SU-DHL-6 (cell line): ENCODE measurements around the gene CDIP1.

Experiments
- H2AFZ ChIP-seq: fragments of 200-600 bp; sonication (generic); 2 replicates; pipeline ENCODE4 v1.6.1; 2014; ENCODE audit warnings: low read depth, mild to moderate bottlenecking, moderate library complexity, mixed read lengths, antibody characterized with exemption, low read length; ENCODE audit not compliant: severe bottlenecking
- H3F3A ChIP-seq: fragments of 200-600 bp; shearing (Covaris generic); 2 replicates; pipeline ENCODE4 v1.6.0; 2016; ENCODE audit warnings: antibody characterized with exemption, mild to moderate bottlenecking; ENCODE audit not compliant: insufficient read depth
- H3K27ac ChIP-seq: fragments of 200-600 bp; sonication (generic); 2 replicates; pipeline ENCODE4 v1.5.1; 2016; ENCODE audit warnings: low read depth, mild to moderate bottlenecking, low read length, moderate library complexity, mixed read lengths
- H3K27me3 ChIP-seq: fragments of 200-600 bp; sonication (generic), shearing (Covaris generic); 2 replicates; pipeline ENCODE4 v1.6.0; 2014; ENCODE audit warnings: mild to moderate bottlenecking, low read length
- H3K36me3 ChIP-seq: fragments of 200-600 bp; sonication (generic); 2 replicates; pipeline ENCODE4 v1.6.1; 2014; ENCODE audit warnings: mild to moderate bottlenecking, low read length, mixed read lengths
- H3K4me2 ChIP-seq: fragments of 300-600, 200-600 bp; shearing (Covaris generic), sonication (generic); 2 replicates; pipeline ENCODE4 v1.6.0; 2014; ENCODE audit warnings: low read length, low read depth, mild to moderate bottlenecking; ENCODE audit not compliant: poor library complexity, severe bottlenecking
- H3K4me3 ChIP-seq: fragments of 200-600 bp; sonication (generic); 2 replicates; pipeline ENCODE4 v1.5.1; 2014; ENCODE audit warnings: antibody characterized with exemption, low read length, mild to moderate bottlenecking, mixed read lengths; ENCODE audit not compliant: insufficient read depth, poor library complexity, severe bottlenecking
- H3K79me2 ChIP-seq: fragments of 200-600 bp; sonication (generic); 2 replicates; pipeline ENCODE4 v1.6.1; 2014; ENCODE audit warnings: mild to moderate bottlenecking, low read length, moderate library complexity; ENCODE audit not compliant: insufficient read depth
- H3K9ac ChIP-seq: fragments of 200-600 bp; sonication (generic); 2 replicates; pipeline ENCODE4 v1.7.0; 2014; ENCODE audit warnings: mild to moderate bottlenecking, low read length
- H3K9me2 ChIP-seq: fragments of 200-600 bp; sonication (generic); replicated peaks from 2 replicates; pipeline ENCODE4 v1.6.1; 2014; ENCODE audit warnings: low read length; ENCODE audit not compliant: insufficient read depth
- H3K9me3 ChIP-seq: fragments of 200-600 bp; sonication (generic); 2 replicates; pipeline ENCODE4 v1.6.1; 2014; ENCODE audit warnings: low read length, mixed read lengths; ENCODE audit not compliant: insufficient read depth
- H4K20me1 ChIP-seq: fragments of 200-600 bp; sonication (generic); 2 replicates; pipeline ENCODE4 v1.6.1; 2014; ENCODE audit warnings: low read depth, mild to moderate bottlenecking, antibody characterized with exemption, low read length, moderate library complexity, mixed read lengths
- CTCF ChIP-seq: fragments of 200-600 bp; sonication (generic); IDR thresholded peaks from one replicate; pipeline ENCODE4 v1.5.1; 2017; ENCODE audit warnings: antibody characterized with exemption, mild to moderate bottlenecking, low read length, moderate library complexity; ENCODE audit not compliant: insufficient read depth, poor library complexity, severe bottlenecking
- EZH2phosphoT487 ChIP-seq: fragments of 200-600 bp; sonication (generic), shearing (Covaris generic); conservative IDR thresholded peaks from 2 replicates; pipeline ENCODE4 v1.6.1; 2018; ENCODE audit warnings: mild to moderate bottlenecking, antibody characterized with exemption, low read length, moderate library complexity, mixed read lengths

The CDIP1 gene

DNA sequence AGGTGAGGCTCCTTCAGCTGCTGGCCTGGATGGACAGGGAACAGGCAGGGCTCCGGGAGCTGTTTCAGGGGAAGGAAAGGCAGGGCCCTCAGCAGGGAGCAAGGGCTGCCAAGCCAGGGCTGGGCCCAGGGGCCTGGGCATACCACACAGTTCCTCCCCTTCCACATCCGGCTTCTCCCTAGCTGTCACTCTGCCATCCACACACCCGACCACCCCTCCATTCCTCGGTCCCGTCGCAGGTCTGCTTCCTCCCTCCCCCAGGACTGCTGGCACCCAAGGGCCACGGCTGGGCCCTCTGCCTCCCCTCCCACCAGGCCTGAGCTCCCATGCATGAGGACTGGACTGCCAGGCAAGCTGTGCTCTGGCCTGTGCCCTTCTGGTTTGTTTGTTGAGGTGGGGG is 24.0 kb downstream of the CDIP1 start:
- Histone ChIP-seq H3K27me3 (no peaks in the 10 kb centered on the region), H3F3A (peaks cover 10% of the 10 kb centered on the region; the same call in 1 of the 2 replicates), H3K9me3 (no peaks in the 10 kb centered on the region), H3K9ac (no peak overlapping the region), H3K4me2 (no peak overlapping the region), H3K9me2 (no peaks in the 10 kb centered on the region), H3K27ac (no peak overlapping the region), H4K20me1 (no peaks in the 10 kb centered on the region), H3K36me3 (no peaks in the 10 kb centered on the region), H3K79me2 (no peaks in the 10 kb centered on the region), H3K4me3 (no peak overlapping the region), H2AFZ (no peak overlapping the region)
- TF ChIP-seq CTCF = no peak
- no peak for TF ChIP-seq EZH2phosphoT487

GRCh38 chr16:4513881-4514280 is 24.7 kb downstream of the CDIP1 start:
- no peak overlapping the region for H3K4me3 ChIP-seq
- H3K9me2 ChIP-seq = no peaks in the 10 kb centered on the region
- TF ChIP-seq EZH2phosphoT487 = no peak
- no peak for TF ChIP-seq CTCF
- no peak overlapping the region for H3K4me2 ChIP-seq
- H3K79me2 ChIP-seq = no peaks in the 10 kb centered on the region
- H3F3A ChIP-seq = peaks cover 10% of the 10 kb centered on the region; the same call in 1 of the 2 replicates
- H3K27ac ChIP-seq = no peak overlapping the region
- H3K9ac ChIP-seq = no peak overlapping the region
- H2AFZ ChIP-seq = no peak overlapping the region
- H3K9me3 ChIP-seq = no peaks in the 10 kb centered on the region
- no peaks in the 10 kb centered on the region for H3K36me3 ChIP-seq
- no peaks in the 10 kb centered on the region for H3K27me3 ChIP-seq
- no peaks in the 10 kb centered on the region for H4K20me1 ChIP-seq

DNA sequence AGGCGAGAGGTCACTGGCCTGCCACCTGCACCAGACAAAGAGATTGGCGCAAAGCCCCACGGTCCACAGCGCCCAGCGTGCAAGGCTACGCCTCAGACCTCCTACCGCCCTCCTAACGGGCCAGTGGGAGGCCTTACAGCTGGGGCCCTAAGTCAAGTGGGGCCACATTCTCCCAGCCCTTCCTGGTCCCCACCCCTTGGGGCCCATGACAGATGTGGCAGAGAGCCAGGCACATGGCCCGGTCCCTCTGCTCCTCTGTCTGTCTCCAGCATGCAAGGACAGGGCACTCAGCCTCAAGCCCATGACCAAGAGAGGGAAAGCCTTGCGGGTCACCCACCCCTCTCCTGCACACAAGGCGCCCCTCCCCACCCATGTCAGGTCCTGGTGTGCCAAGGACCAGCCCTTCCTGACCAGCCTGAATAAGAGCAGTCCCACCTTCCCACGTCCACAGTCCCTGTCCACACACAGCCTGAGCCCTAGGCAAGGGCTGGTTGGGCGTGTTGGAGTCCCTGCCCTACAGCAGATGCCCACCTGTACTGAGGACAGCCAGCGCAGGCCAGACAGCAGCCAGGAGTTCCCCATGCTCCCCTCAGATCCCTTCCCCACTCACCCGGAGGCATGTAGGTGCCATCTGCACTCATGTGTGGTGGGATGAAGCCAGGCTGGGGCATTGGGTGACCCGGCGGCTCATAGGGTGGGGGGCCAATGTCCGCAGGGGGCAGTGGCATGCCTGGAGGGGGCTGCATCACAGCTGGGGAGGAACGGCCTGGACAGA is 25.3 kb downstream of the CDIP1 start:
- no peak overlapping the region for H3K4me3 ChIP-seq
- no peak for TF ChIP-seq CTCF
- TF ChIP-seq EZH2phosphoT487 = no peak
- H3K27ac ChIP-seq = no peak overlapping the region
- no peaks in the 10 kb centered on the region for H3K9me2 ChIP-seq
- H3K27me3 ChIP-seq = no peaks in the 10 kb centered on the region
- no peaks in the 10 kb centered on the region for H4K20me1 ChIP-seq
- no peak overlapping the region for H3K4me2 ChIP-seq
- no peak overlapping the region for H2AFZ ChIP-seq
- H3K9ac ChIP-seq = no peak overlapping the region
- no peaks in the 10 kb centered on the region for H3K36me3 ChIP-seq
- H3K79me2 ChIP-seq = no peaks in the 10 kb centered on the region
- peaks cover 10% of the 10 kb centered on the region; the same call in 1 of the 2 replicates for H3F3A ChIP-seq
- H3K9me3 ChIP-seq = no peaks in the 10 kb centered on the region
